ENCODE data around the gene COPZ2.

- no peak for TF ChIP-seq POLR2AphosphoS5 (IDR thresholded peaks at IDR 0.05; ENCODE audit: low read depth, low read length)
- no peak for TF ChIP-seq TAF1 (IDR thresholded peaks at IDR 0.05; ENCODE audit: borderline replicate concordance, low read depth, low read length)
- no peak for TF ChIP-seq POLR2A (IDR thresholded peaks at IDR 0.05; ENCODE audit: low read depth, low read length)
These were observed 24.9 kb downstream of the COPZ2 start for GRCh38 chr17:48012654-48013053.
